K562 (cell line): ENCODE results near the gene PBX4. TPM values are rescaled to one million over a fixed set of nuclear protein-coding genes. Genes with fewer than 3 reads are reported as not detected.
"Not testable (repeated sequence)": the region's sequence is repeated elsewhere in the genome, so short reads cannot be mapped to it uniquely, and the experiment has no call there.

Experiments
- ATAC-seq: fragments of 200-7000 bp; cut with Tn5 transposase; 3 replicates; pipeline ENCODE4 v1.9.1; 2020; ENCODE audit warnings: moderate library complexity
- BruUV-seq: library from RNA; stranded (reverse); fragments of 400-500 nt; replicated peaks from 2 replicates; lab custom pipeline; 2021; lab: Mats Ljungman, UMichigan
- CTCF ChIA-PET: fragments of 300-600 bp; formaldehyde crosslinking; extraction: SDS; loops from one replicate; lab custom pipeline; 2021; ENCODE audit warnings: low intra/inter-chr PET ratio; lab: Yijun Ruan, JAX
- POLR2A ChIA-PET: fragments of 300-600, 350-650 bp; sonication (Branson Sonifier 250); formaldehyde crosslinking; extraction: SDS; loops from one replicate; lab custom pipeline; 2021; ENCODE audit warnings: antibody characterized with exemption, inconsistent platforms; lab: Yijun Ruan, JAX
- DNase-seq, 4 experiments: peaks; one replicate each; pipeline versions ENCODE4 v3.0.0 to v3.0.0-alpha.2; 2011 to 2018; ENCODE audit warnings: low spot score in 3 of 4, mixed read lengths in 3 of 4; ENCODE audit errors: extremely low read depth in 1 of 4
- FAIRE-seq: peaks from 2 replicates; lab custom pipeline; 2011; peaks lifted over from hg19 to GRCh38; lab: Jason Lieb, UNC
- H2AFZ ChIP-seq: 2 replicates; pipeline ENCODE4 v1.6.0; 2011; ENCODE audit warnings: low read depth, low read length, control low read depth, inconsistent platforms
- H3K27ac ChIP-seq: fragments of 200-600 bp; 3 replicates; pipeline ENCODE4 v1.8.0; 2011; ENCODE audit warnings: low read depth, mild to moderate bottlenecking, control low read depth, inconsistent platforms, low read length, moderate library complexity, mixed read lengths; ENCODE audit errors: extremely low read depth
- H3K27me3 ChIP-seq, 2 experiments: fragments of 300-600 bp in 1 of 2; 2 replicates in 1 of 2; 3 replicates in 1 of 2; pipeline versions ENCODE4 v1.6.0 to v1.8.0; 2011; ENCODE audit warnings: inconsistent platforms in 2 of 2, low read length in 2 of 2, mild to moderate bottlenecking in 1 of 2, mixed read lengths in 1 of 2, moderate library complexity in 1 of 2; ENCODE audit not compliant: control insufficient read depth in 2 of 2, insufficient read depth in 2 of 2
- H3K36me3 ChIP-seq: fragments of 300-600 bp; 3 replicates; pipeline ENCODE4 v1.8.0; 2011; ENCODE audit warnings: mild to moderate bottlenecking, low read length, inconsistent platforms; ENCODE audit not compliant: control insufficient read depth, insufficient read depth
- H3K4me1 ChIP-seq, 2 experiments: fragments of 200-600 bp in 1 of 2; replicated peaks in 1 of 2; 2 replicates in 1 of 2; 3 replicates in 1 of 2; pipeline versions ENCODE4 v1.5.1 to v1.8.0; 2011; ENCODE audit warnings: inconsistent platforms in 2 of 2, low read length in 2 of 2, mild to moderate bottlenecking in 1 of 2, mixed read lengths in 1 of 2, moderate library complexity in 1 of 2; ENCODE audit not compliant: control insufficient read depth in 2 of 2, insufficient read depth in 2 of 2
- H3K4me2 ChIP-seq: 2 replicates; pipeline ENCODE4 v1.6.1; 2011; ENCODE audit warnings: low read length, control low read depth, inconsistent platforms, mixed read lengths; ENCODE audit not compliant: insufficient read depth
- H3K4me3 ChIP-seq: fragments of 200-600 bp; sonication (generic), shearing (Covaris generic); 2 replicates; pipeline ENCODE4 v1.5.1; 2016; ENCODE audit warnings: control low read depth, inconsistent platforms
- H3K79me2 ChIP-seq: fragments of 200-600 bp; 3 replicates; pipeline ENCODE4 v1.8.0; 2011; ENCODE audit warnings: low read length, inconsistent platforms; ENCODE audit not compliant: control insufficient read depth, insufficient read depth
- H3K9ac ChIP-seq, 2 experiments: 2 replicates each; pipeline versions ENCODE4 v1.6.0 to v1.6.1; 2011; ENCODE audit warnings: low read depth in 2 of 2, low read length in 2 of 2, control low read depth in 1 of 2, inconsistent platforms in 1 of 2, mild to moderate bottlenecking in 1 of 2, mixed read lengths in 1 of 2; ENCODE audit not compliant: insufficient read depth in 1 of 2
- H3K9me1 ChIP-seq: one replicate; pipeline ENCODE4 v1.6.0; 2011; ENCODE audit warnings: inconsistent platforms, mild to moderate bottlenecking, low read length, moderate library complexity; ENCODE audit not compliant: control insufficient read depth, insufficient read depth
- H3K9me3 ChIP-seq: replicated peaks from 2 replicates; pipeline ENCODE4 v1.5.1; 2011; ENCODE audit warnings: low read depth, low read length, inconsistent platforms; ENCODE audit not compliant: control insufficient read depth, insufficient read depth
- H4K20me1 ChIP-seq: replicated peaks from 2 replicates; pipeline ENCODE4 v1.6.1; 2011; ENCODE audit warnings: low read length, inconsistent platforms, mixed read lengths; ENCODE audit not compliant: control insufficient read depth, insufficient read depth
- DPF2 ChIP-seq: fragments of 450-650 bp; IDR thresholded peaks from 2 replicates; pipeline ENCODE4 v1.6.1; 2016
- STAG1 ChIP-seq: sonication (generic); formaldehyde crosslinking; IDR thresholded peaks from 2 replicates; pipeline ENCODE4 v1.5.0; 2020; ENCODE audit warnings: missing genetic modification reagents, borderline replicate concordance
- TFE3 ChIP-seq: fragments of 450-650 bp; formaldehyde crosslinking; IDR thresholded peaks from 2 replicates; pipeline ENCODE4 v1.4.0; 2020; ENCODE audit warnings: mild to moderate bottlenecking, mixed read lengths
- ZKSCAN1 ChIP-seq: fragments of 150-350 bp; IDR thresholded peaks from 2 replicates; pipeline ENCODE4 v1.6.1; 2016; ENCODE audit warnings: low read depth, low read length
- ZNF217 ChIP-seq: sonication (generic); formaldehyde crosslinking; IDR thresholded peaks from 2 replicates; pipeline ENCODE4 v1.8.0; 2022; ENCODE audit warnings: mild to moderate bottlenecking, missing genetic modification reagents
- WGBS: fragments of 100-300 bp; shearing (Covaris generic); methylation state at CpG from one replicate; pipeline ENCODE4 v1.1.6; 2016; ENCODE audit warnings: low coverage, mixed read lengths; ENCODE audit not compliant: insufficient coverage; ENCODE audit errors: missing lambda C conversion rate; 5-methylcytosine and 5-hydroxymethylcytosine counted together
- in situ Hi-C: fragments of 300-500 bp; cut with MboI; formaldehyde crosslinking; loops from 4 replicates; pipeline ENCODE4 v1.15.0; 2018; ENCODE audit warnings: inconsistent platforms, mixed read lengths
- intact Hi-C: fragments of 100-400 bp; cut with micrococcal nuclease; formaldehyde crosslinking; loops from 2 replicates; pipeline ENCODE4 v1.14.2; 2022
- polyA plus RNA-seq, 8 experiments: library from polyadenylated mRNA; depleted of rRNA in 4 of 8; stranded (reverse) in 5 of 8; unstranded in 3 of 8; fragments of >200 nt; fragmentation: Nextera tagmentation in 2 of 8; fragmentation: Illumina TruSeq in 1 of 8; extraction: Ambion mirVana in 2 of 8; extraction: Trizol in 1 of 8; gene quantifications; 2 replicates each; pipeline versions ENCODE4 v1.2.1 to v1.2.3, GENCODE V29; 2011 to 2014; ENCODE audit warnings: inconsistent platforms in 1 of 8, missing spikeins in 1 of 8
- total RNA-seq, 7 experiments: library from RNA; depleted of rRNA in 6 of 7; stranded (reverse); fragments of >200 nt in 6 of 7; fragmentation: Illumina TruSeq in 2 of 7; extraction: Trizol in 2 of 7; gene quantifications; 2 replicates each; pipeline versions ENCODE4 v1.2.1 to v1.2.3, GENCODE V29; 2011 to 2021; ENCODE audit warnings: low replicate concordance in 1 of 7

PBX4 gene
- total and polyA plus RNA-seq, 9 of the 15 experiments (the other 6 are each of a cell fraction or from before 2014, with no cell fraction given), result 0.11 to 3.8 (median 1.6) TPM; not detected in 1

GRCh38 chr19:19600793-19601330 lies 17.6 kb downstream of the PBX4 start:
- Histone ChIP-seq H3K36me3 (no peaks in the 10 kb centered on the region), H3K9me1 (no peaks in the 10 kb centered on the region), H4K20me1 (no peaks in the 10 kb centered on the region), H3K9ac (no peak overlapping the region), H3K4me1 (peaks cover 0 to 12% of the 10 kb centered on the region in 2 experiments; a peak in 3 of 5 replicates), H3K79me2 (no peaks in the 10 kb centered on the region), H3K4me3 (no peak overlapping the region), H2AFZ (no peak overlapping the region), H3K4me2 (no peak overlapping the region), H3K9me3 (no peaks in the 10 kb centered on the region), H3K27ac (no peak overlapping the region), H3K27me3 (no peaks in the 10 kb centered on the region)
- CTCF ChIA-PET, result no interaction called here
- intact Hi-C loops (no loop called here), in situ Hi-C loops (no loop called here)
- FAIRE-seq (no peak), DNase-seq (no peak), ATAC-seq (no peak)
- WGBS, result no CpG with 5 or more reads among the region's 1 CpG
- POLR2A ChIA-PET, result no interaction called here
- BruUV-seq, result no TSS peak
- TF ChIP-seq STAG1 (no peak), TFE3 (CRISPR knock-in tag) (peak; percentile 18; the same call in 1 of the 2 replicates), DPF2 (no peak), ZNF217 (CRISPR knock-in tag) (no peak), ZKSCAN1 (peak; percentile 75)

GRCh38 chr19:19598728-19599451 lies 19.6 kb downstream of the PBX4 start:
- whole genome bisulfite sequencing, result 69% methylated on average over 14 of the region's 20 CpGs
- FAIRE-seq, DNase-seq, intact Hi-C loops, CTCF ChIA-PET, H3K4me2 ChIP-seq, POLR2A ChIA-PET, H3K36me3 ChIP-seq, H3K27me3 ChIP-seq, H3K9me3 ChIP-seq, H2AFZ ChIP-seq, ATAC-seq, H3K4me3 ChIP-seq, H3K27ac ChIP-seq, H3K9ac ChIP-seq, in situ Hi-C loops, H3K79me2 ChIP-seq, BruUV-seq, H4K20me1 ChIP-seq, H3K9me1 ChIP-seq: not testable (repeated sequence)
- peaks cover 0 to 10% of the 10 kb centered on the region in 2 experiments; a peak in 3 of 5 replicates for H3K4me1 ChIP-seq
